Measurements from ENCODE around the gene UQCC5.

The UQCC5 gene

DNA sequence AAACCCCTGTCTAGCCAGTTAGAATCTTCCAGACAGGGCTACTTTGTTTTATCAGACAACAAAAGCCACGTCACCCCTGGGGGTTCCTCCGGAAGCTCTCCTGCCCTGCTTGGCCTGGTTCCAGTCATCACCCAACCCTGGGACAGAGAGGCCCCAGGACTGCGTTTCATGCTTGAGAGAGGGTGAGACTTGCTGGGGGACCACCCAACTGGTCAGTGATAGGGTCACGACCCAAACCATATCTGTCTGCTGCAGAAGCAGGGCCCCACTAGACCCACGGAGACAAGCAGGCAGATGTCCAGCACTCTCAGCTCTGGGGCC is 3.9 kb upstream of the UQCC5 start:
- Histone ChIP-seq H4K20me1 (ENCODE audit: insufficient read depth, low read length) (peaks cover under 1% of the 10 kb centered on the region; the same call in 1 of the 2 replicates), H3K4me2 (ENCODE audit: insufficient read depth, low read length) (no peak overlapping the region), H3K4me3 (ENCODE audit: low read depth in 1 of 2, low read length in 2 of 2) (no peak overlapping the region), H3K79me2 (ENCODE audit: insufficient read depth, low read length) (peaks cover 10% of the 10 kb centered on the region), H2AFZ (ENCODE audit: low read depth, low read length) (no peak overlapping the region), H3K27me3 (ENCODE audit: insufficient read depth, low read length, poor library complexity) (no peaks in the 10 kb centered on the region), H3K9me3 (ENCODE audit: insufficient read depth, low read length, severe bottlenecking) (no peaks in the 10 kb centered on the region), H3K27ac (ENCODE audit: low read length) (no peak overlapping the region), H3K4me1 (ENCODE audit: insufficient read depth, low read length) (peaks cover 16% of the 10 kb centered on the region), H3K9ac (ENCODE audit: low read depth, low read length) (no peak overlapping the region), H3K36me3 (ENCODE audit: insufficient read depth, low read length) (no peaks in the 10 kb centered on the region)
- TF ChIP-seq, protein P1, sequence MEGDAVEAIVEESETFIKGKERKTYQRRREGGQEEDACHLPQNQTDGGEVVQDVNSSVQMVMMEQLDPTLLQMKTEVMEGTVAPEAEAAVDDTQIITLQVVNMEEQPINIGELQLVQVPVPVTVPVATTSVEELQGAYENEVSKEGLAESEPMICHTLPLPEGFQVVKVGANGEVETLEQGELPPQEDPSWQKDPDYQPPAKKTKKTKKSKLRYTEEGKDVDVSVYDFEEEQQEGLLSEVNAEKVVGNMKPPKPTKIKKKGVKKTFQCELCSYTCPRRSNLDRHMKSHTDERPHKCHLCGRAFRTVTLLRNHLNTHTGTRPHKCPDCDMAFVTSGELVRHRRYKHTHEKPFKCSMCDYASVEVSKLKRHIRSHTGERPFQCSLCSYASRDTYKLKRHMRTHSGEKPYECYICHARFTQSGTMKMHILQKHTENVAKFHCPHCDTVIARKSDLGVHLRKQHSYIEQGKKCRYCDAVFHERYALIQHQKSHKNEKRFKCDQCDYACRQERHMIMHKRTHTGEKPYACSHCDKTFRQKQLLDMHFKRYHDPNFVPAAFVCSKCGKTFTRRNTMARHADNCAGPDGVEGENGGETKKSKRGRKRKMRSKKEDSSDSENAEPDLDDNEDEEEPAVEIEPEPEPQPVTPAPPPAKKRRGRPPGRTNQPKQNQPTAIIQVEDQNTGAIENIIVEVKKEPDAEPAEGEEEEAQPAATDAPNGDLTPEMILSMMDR (IDR thresholded peaks at IDR 0.05; ENCODE audit: borderline replicate concordance, extremely low read depth, low read length, poor library complexity, severe bottlenecking), result no peak
- TF ChIP-seq EZH2 (IDR thresholded peaks at IDR 0.05; ENCODE audit: borderline replicate concordance, low read depth, low read length, severe bottlenecking), result no peak
- ATAC-seq (ENCODE audit: insufficient read depth, low read depth) (no peak), DNase-seq (no peak)

DNA sequence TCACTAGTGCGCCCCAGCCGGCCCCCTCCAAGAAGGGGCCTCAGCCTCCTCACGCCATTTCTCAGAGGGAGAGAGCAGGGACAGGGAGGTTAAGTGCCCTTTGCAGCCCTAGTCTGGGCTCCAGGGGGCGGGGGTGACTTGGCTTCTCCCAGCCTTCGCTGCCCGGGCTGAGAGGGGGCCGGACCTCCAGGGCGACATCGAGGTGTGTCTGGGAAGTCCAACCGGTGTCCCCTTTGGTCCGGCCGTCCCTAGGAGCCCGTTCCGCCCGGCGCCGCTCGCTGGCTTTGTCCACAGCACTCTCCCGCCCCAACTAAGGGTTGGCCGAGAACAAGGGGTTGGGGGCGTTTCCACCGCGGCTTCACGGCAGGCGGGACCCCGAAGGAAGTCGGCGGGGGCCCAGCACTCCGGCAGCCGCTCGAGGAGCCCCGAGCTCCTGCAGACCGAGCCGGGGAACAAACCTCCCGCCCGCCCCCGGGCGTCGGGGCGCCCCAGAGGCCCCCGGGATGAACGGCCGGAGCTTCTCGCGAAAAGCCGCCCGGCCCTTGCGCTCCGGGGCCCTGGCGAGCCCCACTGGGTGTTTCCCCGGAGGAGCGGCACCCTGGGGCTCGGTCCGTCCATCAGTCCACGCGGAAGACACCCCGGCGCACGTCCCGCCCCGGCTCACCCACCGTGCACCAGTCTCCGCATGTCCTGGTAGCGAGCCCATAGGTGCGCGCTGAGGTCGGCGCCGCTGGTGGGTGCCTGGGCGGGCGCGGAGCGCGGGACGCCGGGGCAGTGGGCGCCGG is 3.4 kb upstream of the UQCC5 start:
- DNase-seq (no peak), ATAC-seq (ENCODE audit: insufficient read depth, low read depth) (no peak)
- Histone ChIP-seq H3K4me1 (ENCODE audit: insufficient read depth, low read length) (peaks cover 21% of the 10 kb centered on the region), H3K79me2 (ENCODE audit: insufficient read depth, low read length) (peaks cover 15% of the 10 kb centered on the region), H3K27ac (ENCODE audit: low read length) (no peak overlapping the region), H3K27me3 (ENCODE audit: insufficient read depth, low read length, poor library complexity) (no peaks in the 10 kb centered on the region), H3K9me3 (ENCODE audit: insufficient read depth, low read length, severe bottlenecking) (no peaks in the 10 kb centered on the region), H4K20me1 (ENCODE audit: insufficient read depth, low read length) (peaks cover 6% of the 10 kb centered on the region; the same call in 1 of the 2 replicates), H3K9ac (ENCODE audit: low read depth, low read length) (no peak overlapping the region), H3K4me2 (ENCODE audit: insufficient read depth, low read length) (no peak overlapping the region), H2AFZ (ENCODE audit: low read depth, low read length) (no peak overlapping the region), H3K4me3 (ENCODE audit: low read depth in 1 of 2, low read length in 2 of 2) (no peak overlapping the region), H3K36me3 (ENCODE audit: insufficient read depth, low read length) (no peaks in the 10 kb centered on the region)
- TF ChIP-seq, protein P1 (IDR thresholded peaks at IDR 0.05; ENCODE audit: borderline replicate concordance, extremely low read depth, low read length, poor library complexity, severe bottlenecking), result no peak
- TF ChIP-seq EZH2 (IDR thresholded peaks at IDR 0.05; ENCODE audit: borderline replicate concordance, low read depth, low read length, severe bottlenecking), result no peak

DNA sequence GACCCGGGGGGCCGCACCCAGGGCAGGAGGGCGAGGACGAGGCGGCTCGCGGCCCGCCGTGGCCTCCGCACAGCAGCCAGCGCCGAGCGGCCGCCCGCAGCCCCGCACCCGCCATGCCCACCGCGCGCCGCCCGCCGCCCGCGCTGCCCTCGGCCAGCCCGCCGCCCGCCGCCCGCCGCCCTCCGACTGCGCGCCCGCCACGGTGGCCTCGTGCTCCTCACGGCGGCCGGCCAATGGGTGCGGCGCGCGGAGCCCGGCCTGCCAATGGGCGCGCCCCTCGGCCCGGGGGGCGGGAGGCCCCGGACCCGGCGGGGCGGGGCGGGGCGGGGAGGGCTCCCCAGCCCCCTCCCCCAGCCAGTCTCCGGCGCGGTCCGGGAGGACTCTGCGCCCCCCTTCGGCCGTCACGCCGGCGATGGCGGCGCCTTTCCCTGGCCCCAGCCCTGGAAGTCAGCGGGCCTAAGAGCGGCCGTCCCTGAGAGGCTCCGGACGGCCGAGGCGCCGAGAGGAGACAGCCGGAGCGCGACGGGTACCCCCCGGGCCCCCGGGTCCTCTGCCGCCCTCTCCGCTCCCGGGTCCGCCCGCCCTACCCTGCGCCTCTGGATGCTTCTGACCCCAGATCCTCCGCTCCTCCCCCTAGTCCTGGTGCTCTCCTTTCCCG is 2.7 kb upstream of the UQCC5 start, which contains the start of gene NT5DC2:
NT5DC2 (minus strand) TSS at position 235 of the 658 bp plus-strand sequence; CDS start at position 115, 120 bp downstream.
- no peaks in the 10 kb centered on the region for H3K9me3 ChIP-seq (ENCODE audit: insufficient read depth, low read length, severe bottlenecking)
- H3K4me2 ChIP-seq (ENCODE audit: insufficient read depth, low read length), result no peak within 1 kb of the TSS
- H3K4me1 ChIP-seq (ENCODE audit: insufficient read depth, low read length), result peaks cover 28% of the 10 kb centered on the region
- peaks cover 21% of the 10 kb centered on the region for H3K79me2 ChIP-seq (ENCODE audit: insufficient read depth, low read length)
- no peak for ATAC-seq (ENCODE audit: insufficient read depth, low read depth)
- no peak within 1 kb of the TSS for H3K9ac ChIP-seq (ENCODE audit: low read depth, low read length)
- H3K27ac ChIP-seq (ENCODE audit: low read length), result no peak within 1 kb of the TSS
- H2AFZ ChIP-seq (ENCODE audit: low read depth, low read length), result 0 out of 2 replicates have a peak within 1 kb of the TSS, but pooled peaks have one; percentile 30
- H3K36me3 ChIP-seq (ENCODE audit: insufficient read depth, low read length), result peaks cover 2% of the 10 kb centered on the region; the same call in 1 of the 2 replicates
- H3K4me3 ChIP-seq (ENCODE audit: low read depth in 1 of 2, low read length in 2 of 2), result no peak within 1 kb of the TSS
- peaks cover 7% of the 10 kb centered on the region; the same call in 1 of the 2 replicates for H4K20me1 ChIP-seq (ENCODE audit: insufficient read depth, low read length)
- no peaks in the 10 kb centered on the region for H3K27me3 ChIP-seq (ENCODE audit: insufficient read depth, low read length, poor library complexity)
- TF ChIP-seq, protein P1 (IDR thresholded peaks at IDR 0.05; ENCODE audit: borderline replicate concordance, extremely low read depth, low read length, poor library complexity, severe bottlenecking), result no peak
- no peak for TF ChIP-seq EZH2 (IDR thresholded peaks at IDR 0.05; ENCODE audit: borderline replicate concordance, low read depth, low read length, severe bottlenecking)
- no peak for DNase-seq
